ENCODE measurements around the gene KCNH1.
"Not testable (repeated sequence)": the region's sequence is repeated elsewhere in the genome, so short reads cannot be mapped to it uniquely, and the experiment has no call there.

KCNH1 gene

DNA sequence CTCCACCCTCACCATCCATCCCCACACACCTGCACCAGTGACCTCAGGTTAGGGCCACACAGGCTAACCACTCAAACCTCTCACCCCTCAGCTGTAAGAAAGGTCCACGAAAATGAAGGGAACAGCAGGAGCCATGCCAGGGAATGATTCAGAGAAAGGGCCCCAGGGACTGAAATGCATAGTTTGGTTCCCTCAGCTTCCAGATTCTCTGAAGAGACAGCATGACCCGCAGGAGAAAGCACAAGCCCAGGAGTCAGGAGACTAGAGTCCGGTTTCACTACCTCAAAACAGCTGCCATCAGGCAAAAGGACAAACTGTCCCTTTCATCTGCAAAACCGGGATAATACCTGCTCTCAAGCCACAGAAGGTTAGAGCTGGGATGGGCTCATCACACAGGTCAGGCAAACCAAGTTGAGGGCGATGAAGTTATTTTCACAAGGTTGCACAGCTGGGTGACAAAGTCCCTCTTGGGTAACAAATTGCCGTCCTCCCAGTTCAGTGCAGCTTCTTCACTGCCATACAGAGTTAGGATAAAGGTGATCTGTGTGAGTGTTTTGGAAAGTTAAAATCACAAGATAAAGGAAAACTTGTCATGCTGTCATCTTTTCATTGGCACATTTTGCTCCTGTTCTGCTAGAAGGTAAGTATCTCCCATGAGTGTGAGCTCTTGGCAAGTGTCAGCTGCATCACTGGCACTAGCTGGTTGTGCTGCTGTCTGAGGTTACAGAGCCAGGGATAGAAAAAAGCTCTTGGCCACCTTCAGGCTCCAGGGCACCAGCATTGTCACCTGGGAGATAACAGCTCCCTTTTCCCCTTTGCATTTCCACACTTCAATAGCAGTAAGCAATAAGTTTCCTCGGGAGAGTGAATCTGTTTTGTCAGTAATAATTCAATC is 120.4 kb downstream of the KCNH1 start:
- no peak for DNase-seq (ENCODE audit: low read depth in 2 of 2)

DNA sequence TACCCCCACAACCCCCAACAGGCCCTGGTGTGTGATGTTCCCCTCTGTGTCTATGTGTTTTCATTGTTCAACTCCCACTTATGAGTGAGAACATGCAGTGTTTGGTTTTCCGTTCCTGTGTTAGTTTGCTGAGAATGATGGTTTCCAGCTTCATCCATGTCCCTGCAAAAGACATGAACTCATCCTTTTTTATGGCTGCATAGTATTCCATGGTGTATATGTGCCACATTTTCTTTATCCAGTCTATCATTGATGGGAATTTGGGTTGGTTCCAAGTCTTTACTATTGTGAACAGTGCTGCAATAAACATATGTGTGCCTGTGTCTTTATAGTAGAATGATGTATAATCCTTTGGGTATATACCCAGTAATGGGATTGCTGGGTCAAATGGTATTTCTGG is 122.8 kb downstream of the KCNH1 start:
- DNase-seq (ENCODE audit: low read depth in 2 of 2), result not testable (repeated sequence)

GRCh38 chr1:211009944-211010343 is 124.0 kb downstream of the KCNH1 start:
- DNase-seq (ENCODE audit: low read depth in 2 of 2), result no peak

GRCh38 chr1:211007830-211008229 is 126.1 kb downstream of the KCNH1 start:
- DNase-seq (ENCODE audit: low read depth in 2 of 2), result no peak

DNA sequence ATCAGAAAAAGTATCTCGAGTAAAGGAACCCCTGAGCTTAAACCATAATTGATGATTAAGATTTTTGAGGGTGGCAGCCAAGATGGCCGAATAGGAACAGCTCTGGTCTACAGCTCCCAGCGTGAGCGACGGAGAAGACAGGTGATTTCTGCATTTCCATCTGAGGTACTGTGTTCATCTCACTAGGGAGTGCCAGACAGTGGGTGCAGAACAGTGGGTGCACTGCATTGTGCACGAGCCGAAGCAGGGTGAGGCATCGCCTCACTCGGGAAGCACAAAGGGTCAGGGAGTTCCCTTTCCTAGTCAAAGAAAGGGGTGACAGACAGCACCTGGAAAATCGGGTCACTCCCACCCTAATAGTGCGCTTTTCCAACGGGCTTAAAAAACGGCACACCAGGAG is 138.0 kb downstream of the KCNH1 start:
- DNase-seq (ENCODE audit: low read depth in 2 of 2), result not testable (repeated sequence)

DNA sequence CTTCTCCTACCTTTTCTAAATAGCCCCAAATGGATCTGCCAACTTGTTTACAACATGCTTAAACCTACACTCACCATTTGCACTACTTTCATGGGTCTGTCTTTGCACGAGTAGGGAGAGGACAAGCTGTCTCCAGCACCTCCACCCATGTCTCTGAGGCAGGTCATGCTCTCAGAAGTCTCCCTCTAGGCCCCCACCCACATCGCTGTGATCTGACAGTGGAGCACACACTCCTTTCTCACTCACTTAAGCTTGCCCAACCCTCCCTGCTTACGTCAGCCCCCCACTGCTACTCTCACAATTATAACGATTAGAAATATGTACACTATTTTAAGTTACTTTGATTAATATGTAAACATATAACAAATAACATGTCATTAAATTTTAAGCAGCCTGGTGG is 141.1 kb downstream of the KCNH1 start:
- no peak for DNase-seq (ENCODE audit: low read depth in 2 of 2)

- no peak for DNase-seq (ENCODE audit: low read depth in 2 of 2)
These were observed 144.0 kb downstream of the KCNH1 start for GRCh38 chr1:210989905-210990304.

DNA sequence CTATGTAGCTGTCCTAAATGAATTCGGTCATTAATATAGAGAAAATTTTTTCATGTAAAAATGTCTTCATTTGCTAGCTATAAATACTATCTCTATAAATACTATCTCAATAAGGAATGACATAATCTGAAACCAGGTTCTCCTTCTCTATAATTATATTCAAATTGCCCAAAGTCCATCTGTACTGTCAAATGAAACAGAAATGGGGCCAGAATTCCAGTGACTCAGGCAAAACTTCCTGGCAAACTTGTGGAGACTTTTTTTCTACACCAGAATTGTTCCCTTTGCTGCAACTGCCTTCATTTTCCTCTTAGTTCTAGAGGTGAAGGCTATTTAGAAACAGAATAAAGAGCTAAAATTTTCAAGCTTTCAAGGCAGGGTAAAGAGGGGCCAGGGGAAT is 152.5 kb downstream of the KCNH1 start:
- DNase-seq (ENCODE audit: low read depth in 2 of 2), result no peak

- DNase-seq (ENCODE audit: low read depth in 2 of 2), result no peak
These were observed 153.9 kb downstream of the KCNH1 start for GRCh38 chr1:210980082-210980481.

DNA sequence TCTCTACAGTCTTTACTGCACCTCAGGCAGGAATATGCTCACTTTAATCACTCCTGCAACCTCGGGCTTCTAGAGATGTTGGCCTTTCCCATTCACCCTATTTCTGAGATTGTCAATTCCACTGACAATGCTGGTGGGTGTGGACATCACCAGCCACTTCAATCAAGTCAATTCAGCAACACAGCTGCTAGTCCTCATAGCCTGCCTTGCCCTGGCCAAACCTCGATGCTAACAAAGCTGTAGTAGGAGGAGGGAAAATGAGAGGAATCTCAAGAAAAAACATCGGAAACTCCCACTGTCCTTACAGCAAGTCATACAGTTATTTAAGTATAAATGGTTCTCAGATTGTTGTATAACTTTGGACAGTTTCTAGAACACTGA is 155.0 kb downstream of the KCNH1 start:
- no peak for DNase-seq (ENCODE audit: low read depth in 2 of 2)

DNA sequence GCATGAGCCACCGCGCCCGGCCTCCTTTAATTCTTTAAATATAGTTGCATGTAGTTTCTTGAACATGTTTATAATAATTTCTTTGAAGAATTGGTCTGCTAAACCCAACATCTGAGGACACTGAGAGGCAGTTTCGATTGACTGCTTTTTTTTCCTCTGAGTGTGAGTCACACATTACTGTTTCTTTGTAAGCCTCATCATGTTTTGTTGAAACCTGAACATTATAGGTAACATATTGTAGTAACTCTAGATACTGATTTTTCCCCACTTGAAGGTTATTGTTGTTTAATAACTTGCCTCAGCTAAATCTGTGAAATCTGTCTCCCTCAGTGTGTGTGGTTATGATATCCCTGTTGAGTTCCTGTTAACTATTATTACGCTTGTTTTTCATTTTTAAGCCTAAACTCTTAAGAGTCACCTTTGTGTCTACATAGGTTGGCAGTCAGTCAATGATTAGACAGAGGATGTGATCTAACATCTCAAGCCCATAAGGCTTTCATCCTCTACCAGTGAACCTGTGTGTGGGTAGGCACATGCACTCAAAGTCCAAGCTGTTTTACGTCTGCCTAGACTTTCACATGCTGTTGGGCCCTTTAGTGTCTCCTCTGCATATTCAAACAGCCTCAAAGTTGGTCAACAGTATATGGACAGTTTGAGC is 155.5 kb downstream of the KCNH1 start:
- DNase-seq (ENCODE audit: low read depth in 2 of 2), result no peak

DNA sequence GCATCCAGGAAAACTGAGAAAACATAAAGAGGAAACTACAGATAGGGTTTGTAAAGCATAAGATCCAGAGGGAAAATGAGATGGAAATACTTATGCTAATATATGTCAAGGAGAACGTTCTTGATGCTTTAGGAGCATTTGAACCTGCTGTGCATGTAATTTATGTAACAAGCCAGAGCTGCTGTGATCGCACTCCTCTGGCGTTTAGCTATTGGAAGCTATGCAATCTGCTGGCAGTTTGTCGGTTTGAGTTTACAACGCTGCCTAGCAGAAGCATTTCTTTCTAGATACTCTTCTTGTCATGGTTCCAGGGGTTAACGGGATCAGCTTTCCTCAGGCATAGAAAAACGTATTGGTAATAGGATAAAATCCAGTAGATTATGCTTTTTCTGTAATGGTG is 182.7 kb downstream of the KCNH1 start:
- DNase-seq (ENCODE audit: low read depth in 2 of 2), result no peak

GRCh38 chr1:210949940-210950546 is 183.9 kb downstream of the KCNH1 start:
- DNase-seq (ENCODE audit: low read depth in 2 of 2), result peak; percentile 42 to 60

DNA sequence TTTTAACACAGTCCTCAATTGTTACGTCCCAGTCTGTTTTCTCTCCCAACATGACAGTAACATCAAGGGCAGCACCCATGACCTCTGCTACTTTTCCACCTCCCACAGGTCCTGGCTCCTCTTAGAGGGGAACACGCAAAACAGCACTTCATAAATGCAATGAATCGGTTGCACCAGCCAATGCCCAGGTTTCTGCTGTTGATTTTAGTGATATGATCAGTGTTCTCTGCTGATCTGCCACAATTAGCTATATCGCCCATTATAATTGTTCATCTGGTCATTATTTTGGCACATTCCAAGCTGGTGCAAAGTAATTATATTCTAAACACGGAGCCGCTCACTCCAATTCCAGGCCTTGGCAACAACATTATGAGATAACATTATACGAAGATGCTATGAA is 184.5 kb downstream of the KCNH1 start:
- DNase-seq (ENCODE audit: low read depth in 2 of 2), result no peak

- DNase-seq (ENCODE audit: low read depth in 2 of 2), result no peak
These were observed 184.9 kb downstream of the KCNH1 start for GRCh38 chr1:210949039-210949438.

GRCh38 chr1:210944252-210944651 is 189.7 kb downstream of the KCNH1 start:
- DNase-seq (ENCODE audit: low read depth in 2 of 2), result no peak

GRCh38 chr1:210942513-210942912 is 191.4 kb downstream of the KCNH1 start:
- DNase-seq (ENCODE audit: low read depth in 2 of 2), result no peak

DNA sequence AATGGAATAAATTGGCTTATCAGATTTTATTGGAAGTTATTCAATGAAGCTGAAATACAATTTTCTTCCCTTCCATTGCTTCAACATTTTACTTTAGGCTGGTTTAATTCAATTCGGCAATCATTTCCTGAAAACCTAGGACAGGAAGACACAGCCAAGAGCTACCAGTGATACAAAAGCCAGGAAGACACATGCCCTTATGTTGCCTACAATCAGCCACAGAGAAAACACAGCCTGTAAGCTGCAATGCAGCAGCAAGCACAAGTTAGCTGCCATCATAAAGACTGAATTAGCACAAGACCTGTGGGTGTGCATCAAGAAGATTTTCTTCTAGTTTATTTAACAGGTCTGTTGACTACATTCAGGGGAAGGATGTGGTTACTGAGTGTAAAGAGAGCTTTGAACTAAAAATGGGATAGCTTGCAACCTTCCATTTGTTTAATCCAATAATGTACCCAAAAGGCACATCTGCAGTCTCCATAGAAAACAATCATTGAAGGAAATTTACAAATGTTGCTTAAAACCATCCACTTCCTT is 193.8 kb downstream of the KCNH1 start:
- no peak for DNase-seq (ENCODE audit: low read depth in 2 of 2)

DNA sequence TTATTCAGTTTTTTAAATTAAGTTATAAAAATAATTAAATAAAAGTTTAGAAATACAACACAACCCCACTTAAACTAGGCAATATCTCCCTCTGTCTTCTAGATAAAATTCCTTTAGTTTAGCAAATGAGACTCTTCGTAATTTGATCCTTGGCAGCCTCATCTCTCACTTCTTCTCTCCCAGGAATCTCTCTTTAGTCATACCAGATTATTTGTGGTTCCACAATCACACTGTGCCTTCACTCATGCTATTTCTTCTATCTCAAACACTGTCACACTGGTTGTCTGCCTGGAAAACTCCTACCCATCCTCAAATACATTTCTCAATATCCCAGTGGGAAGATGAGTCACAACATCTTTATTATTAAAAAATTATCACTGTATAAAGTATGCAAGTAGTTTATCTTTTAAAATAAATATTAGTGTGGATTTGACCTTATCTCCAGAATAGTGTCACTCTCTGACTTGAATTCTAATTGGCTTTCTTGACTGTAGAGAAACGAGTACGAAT is 195.5 kb downstream of the KCNH1 start:
- no peak for DNase-seq (ENCODE audit: low read depth in 2 of 2)

DNA sequence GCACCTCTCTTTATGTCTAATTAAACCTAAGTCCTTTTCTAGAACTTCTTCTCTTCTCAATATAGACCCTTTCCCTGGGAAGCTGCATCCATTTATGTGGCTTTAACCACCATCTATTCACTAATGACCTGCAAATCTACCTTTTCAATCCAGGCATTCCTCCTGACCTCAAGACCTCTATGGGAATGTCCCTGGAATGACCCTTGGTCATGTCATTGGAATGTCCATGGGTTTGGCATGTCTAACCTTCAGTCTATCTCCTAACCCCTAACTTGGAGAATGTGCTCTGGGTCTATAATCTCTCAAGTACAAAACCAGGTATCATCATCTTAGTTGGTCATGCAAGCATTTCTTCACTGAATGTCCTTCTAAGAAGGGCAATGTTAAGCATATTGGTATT is 196.1 kb downstream of the KCNH1 start:
- no peak for DNase-seq (ENCODE audit: low read depth in 2 of 2)

GRCh38 chr1:210935905-210936304 is 198.0 kb downstream of the KCNH1 start:
- no peak for DNase-seq (ENCODE audit: low read depth in 2 of 2)

DNA sequence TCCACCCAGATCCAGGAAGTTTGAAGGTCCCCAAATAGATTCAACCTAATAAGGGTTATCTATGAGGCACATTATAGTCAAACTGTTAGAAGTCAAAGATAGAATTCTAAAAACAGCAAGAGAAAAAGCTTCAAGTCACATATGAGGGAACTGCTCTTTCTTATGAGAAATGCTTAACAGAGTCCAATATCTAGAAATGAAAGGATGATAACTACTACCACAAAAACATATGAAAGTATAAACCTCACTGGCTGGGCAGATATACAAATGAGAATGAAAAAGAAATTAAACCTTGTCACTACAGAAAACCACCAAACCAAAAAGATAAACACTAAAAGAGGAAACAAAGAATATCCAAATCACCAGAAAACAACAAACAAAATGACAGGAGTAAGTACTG is 201.8 kb downstream of the KCNH1 start:
- DNase-seq (ENCODE audit: low read depth in 2 of 2), result no peak

All from stimulated activated CD4-positive, alpha-beta T cell treated with anti-CD3 and anti-CD28 coated beads, Interleukin-4, amount 100 ng/mL, for 48 hours (primary cell).